ENCODE results near the gene CDS1. TPM values are rescaled to one million over a fixed set of nuclear protein-coding genes. Genes with fewer than 3 reads are reported as not detected.

Gene CDS1
- total RNA-seq (1 to 10 TPM in 6 of 7 donors, under 1 TPM in 1; 0.85 to 3.8 (median 1.5) TPM), polyA plus RNA-seq (under 1 TPM; 0.15 to 0.61 (median 0.24) TPM)
- long read RNA-seq, donor 1 = 0 reads
- long read RNA-seq, donor 2 = 0 reads

DNA sequence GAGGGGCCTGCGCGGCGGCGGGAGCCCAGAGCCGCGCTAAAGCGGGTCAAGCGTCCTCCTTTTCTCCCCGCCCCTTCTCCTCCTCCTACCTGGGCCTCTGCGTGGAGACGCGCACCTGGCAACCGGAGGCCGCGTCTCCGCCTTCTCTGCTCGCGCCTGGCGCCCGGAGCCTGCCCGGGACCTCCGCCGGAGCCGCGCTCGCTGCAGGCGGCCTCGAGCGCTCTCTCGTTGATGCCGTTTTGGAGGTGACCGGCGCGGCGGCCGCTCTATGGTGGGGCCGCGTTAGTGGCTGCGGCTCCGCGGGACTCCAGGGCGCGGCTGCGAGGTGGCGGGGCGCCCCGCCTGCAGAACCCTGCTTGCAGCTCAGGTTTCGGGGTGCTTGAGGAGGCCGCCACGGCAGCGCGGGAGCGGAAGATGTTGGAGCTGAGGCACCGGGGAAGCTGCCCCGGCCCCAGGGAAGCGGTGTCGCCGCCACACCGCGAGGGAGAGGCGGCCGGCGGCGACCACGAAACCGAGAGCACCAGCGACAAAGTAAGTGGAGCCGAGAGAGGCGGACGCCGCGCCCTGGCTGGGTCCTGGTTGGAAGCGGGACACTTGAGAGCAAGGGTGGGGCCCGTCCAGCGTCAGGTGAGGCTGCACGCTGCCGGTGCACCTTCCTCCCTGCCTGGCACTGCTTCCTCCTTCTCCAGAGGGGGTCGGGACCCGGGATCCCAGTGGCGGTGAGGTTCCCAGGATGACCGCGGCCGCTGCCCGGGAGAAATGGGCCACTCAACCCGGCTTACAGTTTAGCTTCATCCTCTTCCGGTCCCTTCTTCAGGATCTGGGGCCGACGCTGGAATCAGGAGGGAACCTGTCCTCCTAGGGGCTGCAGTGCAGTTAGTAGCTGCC, at the start of gene CDS1:
CDS1 (plus strand) TSS at position 140 of the 888 bp plus-strand sequence; CDS start at position 415, 275 bp downstream.
- 0 to 2% (median 1%) methylated on average over 20 to 88 of the region's 88 CpGs for WGBS, 5 donors
- TF ChIP-seq CTCF (IDR thresholded peaks at IDR 0.05 in 8 of 11, conservative IDR thresholded peaks at IDR 0.05 in 3 of 11) = no peak
- no peak for TF ChIP-seq POLR2A (IDR thresholded peaks at IDR 0.05)
- intact Hi-C loops (cut with DNase I; ENCODE audit: low total_unique reads) = no loop called here
- H3K27me3 ChIP-seq (replicated peaks in 1 of 7) = peaks cover 0 to 80% (median 28%) of the 10 kb centered on the region in 7 donors
- peaks cover 0 to 5% (median 3%) of the 10 kb centered on the region in 8 donors for H3K9me3 ChIP-seq
- peak; percentile 86 for DNase-seq
- H3K4me1 ChIP-seq = peaks cover 8 to 25% (median 22%) of the 10 kb centered on the region in 6 donors
- H3K27ac ChIP-seq = peak within 1 kb of the TSS in 4 of 8 donors; percentile 36 to 42 (median 41)
- peak within 1 kb of the TSS; percentile 65 to 92 (median 80) for H3K4me3 ChIP-seq
- no peaks in the 10 kb centered on the region for H3K36me3 ChIP-seq

- intact Hi-C loops (cut with DNase I; ENCODE audit: low total_unique reads) = no loop called here
- WGBS, 5 donors = 94 to 97% (median 97%) methylated on average over 2 of the region's 2 CpGs
- H3K4me1 ChIP-seq = no peaks in the 10 kb centered on the region
- no peak overlapping the region for H3K27ac ChIP-seq
- H3K4me3 ChIP-seq = no peak overlapping the region
- no peaks in the 10 kb centered on the region for H3K36me3 ChIP-seq
- no peaks in the 10 kb centered on the region for H3K27me3 ChIP-seq (replicated peaks in 1 of 7)
- DNase-seq = no peak
- TF ChIP-seq CTCF (IDR thresholded peaks at IDR 0.05 in 8 of 11, conservative IDR thresholded peaks at IDR 0.05 in 3 of 11) (no peak), POLR2AphosphoS5 (IDR thresholded peaks at IDR 0.05) (no peak), POLR2A (IDR thresholded peaks at IDR 0.05) (no peak)
- H3K9me3 ChIP-seq = peaks cover 0 to 8% (median 0%) of the 10 kb centered on the region in 8 donors
Observed at GRCh38 chr4:84535901-84536300, 47.0 kb upstream of the CDS1 start.

DNA sequence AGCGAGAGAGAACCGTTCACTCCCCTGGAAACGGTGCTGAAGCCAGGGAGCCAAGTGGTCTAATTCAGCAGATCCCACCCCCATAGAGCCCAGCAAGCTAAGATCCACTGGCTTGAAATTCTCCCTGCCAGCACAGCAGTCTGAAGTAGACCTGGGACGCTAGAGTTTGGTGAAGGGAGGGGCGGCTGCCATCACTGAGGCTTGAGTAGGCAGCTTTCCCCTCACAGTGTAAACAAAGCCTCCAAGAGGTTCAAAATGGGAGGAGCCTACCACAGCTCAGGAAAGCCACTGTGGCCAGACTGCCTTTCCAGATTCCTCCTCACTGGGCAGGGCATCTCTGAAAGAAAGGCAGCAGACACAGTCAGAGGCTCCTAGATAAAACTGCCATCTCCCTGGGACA, 37.8 kb upstream of the CDS1 start:
- DNase-seq = no peak
- intact Hi-C loops (cut with DNase I; ENCODE audit: low total_unique reads) = no loop called here

More for the DNA sequence above, 37.8 kb upstream of the CDS1 start:
- Histone ChIP-seq H3K27ac (no peak overlapping the region), H3K4me3 (no peak overlapping the region), H3K27me3 (replicated peaks in 1 of 7) (peaks cover 0 to 16% (median 0%) of the 10 kb centered on the region in 7 donors), H3K36me3 (no peaks in the 10 kb centered on the region), H3K9me3 (no peaks in the 10 kb centered on the region), H3K4me1 (no peaks in the 10 kb centered on the region)
- TF ChIP-seq POLR2A (IDR thresholded peaks at IDR 0.05) = no peak
- TF ChIP-seq POLR2AphosphoS5 (IDR thresholded peaks at IDR 0.05) = no peak
- no peak for TF ChIP-seq CTCF (IDR thresholded peaks at IDR 0.05 in 8 of 11, conservative IDR thresholded peaks at IDR 0.05 in 3 of 11)
- 71 to 88% (median 75%) methylated on average over 2 to 5 of the region's 5 CpGs for WGBS, 5 donors

Data from spleen (tissue), 13 donors.